Neutrophil (primary cell): Measurements from ENCODE around the gene INA.

ENCODE experiments used
- H3K27ac ChIP-seq: fragments of 200-600 bp; sonication (generic); 2 replicates; pipeline ENCODE4 v1.5.1; 2016; ENCODE audit warnings: mild to moderate bottlenecking, moderate library complexity
- H3K27me3 ChIP-seq: fragments of 200-600 bp; sonication (generic); 2 replicates; pipeline ENCODE4 v1.6.0; 2016; ENCODE audit warnings: mild to moderate bottlenecking
- H3K36me3 ChIP-seq: fragments of 200-600 bp; sonication (generic); 2 replicates; pipeline ENCODE4 v1.5.1; 2017
- H3K4me1 ChIP-seq, 2 experiments: fragments of 200-600 bp in 1 of 2; sonication (generic) in 1 of 2; 1 replicate in 1 of 2; 2 replicates in 1 of 2; pipeline versions ENCODE4 v1.5.1 to v1.6.1; 2013 to 2016; ENCODE audit warnings: low read depth in 1 of 2, low read length in 1 of 2, mild to moderate bottlenecking in 1 of 2, moderate library complexity in 1 of 2; ENCODE audit not compliant: control insufficient read depth in 1 of 2, insufficient read depth in 1 of 2
- H3K4me3 ChIP-seq, 2 experiments: fragments of 200-600 bp in 1 of 2; sonication (generic) in 1 of 2; 1 replicate in 1 of 2; 2 replicates in 1 of 2; pipeline ENCODE4 v1.5.1; 2013 to 2016; ENCODE audit warnings: low read depth in 1 of 2, low read length in 1 of 2, mild to moderate bottlenecking in 1 of 2, moderate library complexity in 1 of 2
- H3K9me3 ChIP-seq: fragments of 200-600 bp; sonication (generic); 2 replicates; pipeline ENCODE4 v1.5.1; 2016
- TF ChIP-seq, protein P1 (sequence below): fragments of 200-600 bp; sonication (generic); IDR thresholded peaks from 2 replicates; pipeline ENCODE4 v1.5.1; 2016; ENCODE audit warnings: antibody characterized with exemption

Gene INA

DNA sequence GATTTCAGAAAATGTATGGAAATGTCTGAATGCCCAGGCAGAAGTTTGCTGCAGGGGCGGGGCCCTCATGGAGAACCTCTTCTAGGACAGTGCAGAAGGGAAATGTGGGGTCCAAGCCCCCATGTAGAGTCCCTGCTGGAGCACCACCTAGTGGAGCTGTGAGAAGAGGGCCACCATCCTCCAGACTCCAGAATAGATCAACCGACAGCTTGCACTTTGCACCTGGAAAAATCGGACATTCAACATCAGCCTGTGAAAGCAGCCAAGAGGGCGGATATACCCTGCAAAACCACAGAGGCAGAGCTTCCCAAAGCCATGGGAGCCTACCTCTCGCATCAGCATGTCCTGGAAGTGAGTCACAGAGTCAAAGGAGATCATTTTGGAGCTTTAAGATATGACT lies 16.9 kb upstream of the INA start:
- H3K4me3 ChIP-seq: no peak overlapping the region
- H3K36me3 ChIP-seq: no peaks in the 10 kb centered on the region
- H3K4me1 ChIP-seq: no peaks in the 10 kb centered on the region
- H3K27ac ChIP-seq: no peak overlapping the region
- H3K9me3 ChIP-seq: no peaks in the 10 kb centered on the region
- peaks cover 30% of the 10 kb centered on the region for H3K27me3 ChIP-seq
- TF ChIP-seq, protein P1, sequence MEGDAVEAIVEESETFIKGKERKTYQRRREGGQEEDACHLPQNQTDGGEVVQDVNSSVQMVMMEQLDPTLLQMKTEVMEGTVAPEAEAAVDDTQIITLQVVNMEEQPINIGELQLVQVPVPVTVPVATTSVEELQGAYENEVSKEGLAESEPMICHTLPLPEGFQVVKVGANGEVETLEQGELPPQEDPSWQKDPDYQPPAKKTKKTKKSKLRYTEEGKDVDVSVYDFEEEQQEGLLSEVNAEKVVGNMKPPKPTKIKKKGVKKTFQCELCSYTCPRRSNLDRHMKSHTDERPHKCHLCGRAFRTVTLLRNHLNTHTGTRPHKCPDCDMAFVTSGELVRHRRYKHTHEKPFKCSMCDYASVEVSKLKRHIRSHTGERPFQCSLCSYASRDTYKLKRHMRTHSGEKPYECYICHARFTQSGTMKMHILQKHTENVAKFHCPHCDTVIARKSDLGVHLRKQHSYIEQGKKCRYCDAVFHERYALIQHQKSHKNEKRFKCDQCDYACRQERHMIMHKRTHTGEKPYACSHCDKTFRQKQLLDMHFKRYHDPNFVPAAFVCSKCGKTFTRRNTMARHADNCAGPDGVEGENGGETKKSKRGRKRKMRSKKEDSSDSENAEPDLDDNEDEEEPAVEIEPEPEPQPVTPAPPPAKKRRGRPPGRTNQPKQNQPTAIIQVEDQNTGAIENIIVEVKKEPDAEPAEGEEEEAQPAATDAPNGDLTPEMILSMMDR: no peak

DNA sequence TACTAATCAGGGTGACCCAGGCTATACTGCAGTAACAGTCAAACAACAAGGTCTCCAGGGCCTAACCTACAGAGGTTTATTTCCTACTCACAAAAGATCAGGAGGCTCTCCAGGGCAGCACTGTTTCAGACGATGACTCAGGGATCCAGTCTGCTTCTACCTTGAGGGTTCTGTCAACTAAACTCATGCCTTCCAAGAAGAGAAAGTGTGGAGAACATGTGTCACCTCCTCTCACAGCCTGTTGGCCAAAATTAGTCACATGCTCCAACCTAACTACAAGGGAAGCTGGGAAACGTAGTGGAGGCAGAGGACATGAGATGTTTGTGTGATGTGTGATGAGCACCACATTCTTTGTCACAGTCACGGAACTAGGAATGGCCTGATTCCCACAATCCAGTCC lies 14.7 kb upstream of the INA start:
- Histone ChIP-seq H3K4me1 (no peaks in the 10 kb centered on the region), H3K9me3 (no peaks in the 10 kb centered on the region), H3K36me3 (no peaks in the 10 kb centered on the region), H3K4me3 (no peak overlapping the region), H3K27ac (no peak overlapping the region), H3K27me3 (peaks cover 53% of the 10 kb centered on the region)
- TF ChIP-seq, protein P1: no peak

DNA sequence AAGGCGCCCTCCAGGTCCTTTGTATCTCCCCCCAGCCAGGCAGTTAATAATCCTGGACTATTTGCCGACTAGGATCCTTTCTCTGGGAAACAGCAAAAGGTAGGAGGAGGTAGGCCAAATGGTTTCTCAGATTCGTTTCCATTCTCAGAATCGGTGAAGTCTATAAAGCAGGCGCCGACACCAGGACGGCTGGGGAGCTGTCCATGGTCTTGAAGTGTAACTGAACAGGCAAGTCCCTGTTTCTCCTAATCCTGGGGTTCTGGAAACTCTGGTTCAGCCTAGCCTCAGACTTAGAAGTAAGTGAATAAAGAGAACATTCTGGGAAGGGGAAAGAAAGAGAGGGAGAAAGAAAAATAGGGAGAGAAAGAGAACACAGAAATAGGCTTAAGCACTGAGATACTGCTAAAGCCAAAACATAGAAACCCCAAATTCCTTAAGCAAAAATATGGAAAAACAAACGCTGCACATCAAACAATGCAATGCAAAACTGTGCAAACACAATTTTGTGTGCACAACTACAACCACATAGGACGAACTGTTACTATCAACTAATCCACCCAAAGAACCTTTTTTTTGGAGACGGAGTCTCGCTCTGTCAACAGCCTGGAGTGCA lies 11.1 kb upstream of the INA start:
- peaks cover 81% of the 10 kb centered on the region for H3K27me3 ChIP-seq
- H3K27ac ChIP-seq: no peak overlapping the region
- H3K4me3 ChIP-seq: no peak overlapping the region
- H3K36me3 ChIP-seq: no peaks in the 10 kb centered on the region
- TF ChIP-seq, protein P1: no peak
- no peaks in the 10 kb centered on the region for H3K4me1 ChIP-seq
- no peaks in the 10 kb centered on the region for H3K9me3 ChIP-seq

DNA sequence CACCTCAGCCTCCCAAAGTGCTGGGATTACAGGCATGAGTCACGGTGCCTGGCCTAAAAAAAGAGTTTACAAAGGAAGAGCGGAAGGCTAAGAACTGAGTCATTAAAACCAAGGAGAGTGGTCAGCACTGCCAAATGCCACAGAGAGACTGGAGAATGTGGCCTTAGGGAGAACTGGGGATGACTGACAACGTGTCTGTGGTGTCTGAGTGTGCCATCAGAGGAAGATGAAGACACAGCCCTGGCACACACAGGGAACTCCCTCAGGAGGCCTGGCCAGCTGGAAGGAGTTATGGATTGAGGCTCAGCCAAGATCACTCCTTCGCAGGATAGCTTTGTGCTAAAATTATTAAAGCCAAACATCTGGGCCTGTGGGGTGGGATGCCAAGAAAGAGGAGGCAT lies 3.9 kb upstream of the INA start:
- no peak overlapping the region for H3K4me3 ChIP-seq
- no peak overlapping the region for H3K27ac ChIP-seq

DNA sequence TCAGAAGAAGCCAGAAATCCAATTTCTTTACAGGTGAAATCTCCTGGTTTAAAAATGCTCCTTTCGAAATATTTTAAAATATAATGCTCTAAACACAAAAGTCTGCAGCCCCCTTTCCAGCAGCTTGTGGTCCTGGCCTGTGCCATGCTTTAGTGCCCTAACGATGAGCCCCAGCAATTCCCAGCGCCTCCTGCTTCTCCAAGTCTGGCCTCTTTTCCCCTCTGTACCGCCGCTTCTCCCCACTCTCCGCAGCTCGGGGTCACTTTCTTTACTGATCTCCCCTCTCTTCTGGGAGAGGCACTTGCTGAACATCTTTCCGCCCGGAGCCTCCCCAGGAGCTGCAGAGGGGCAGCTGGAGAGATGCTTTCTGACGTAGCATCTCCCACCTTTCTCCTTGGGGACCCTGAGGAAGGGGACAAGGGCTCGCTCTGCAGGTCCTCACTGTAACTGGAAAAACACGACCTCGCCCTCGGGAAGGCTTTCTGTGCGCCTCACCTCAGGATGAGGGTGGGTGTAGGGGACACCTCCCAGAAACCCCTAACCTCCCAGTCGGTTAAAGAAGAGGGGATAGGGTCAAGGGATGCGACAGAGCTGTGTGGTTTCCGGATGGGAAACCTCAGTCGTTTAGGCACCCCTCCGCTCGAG lies 565 bp upstream of the INA start:
- Histone ChIP-seq H3K27me3 (peaks cover 96% of the 10 kb centered on the region), H3K4me1 (peaks cover 0 to 7% of the 10 kb centered on the region in 2 experiments), H3K36me3 (no peaks in the 10 kb centered on the region), H3K9me3 (no peaks in the 10 kb centered on the region), H3K4me3 (no peak overlapping the region), H3K27ac (no peak overlapping the region)
- TF ChIP-seq, protein P1: no peak

More for the DNA sequence above, 3.9 kb upstream of the INA start:
- TF ChIP-seq, protein P1: no peak
- no peaks in the 10 kb centered on the region for H3K9me3 ChIP-seq
- peaks cover 88% of the 10 kb centered on the region for H3K27me3 ChIP-seq
- no peaks in the 10 kb centered on the region for H3K36me3 ChIP-seq
- peaks cover 0 to 7% of the 10 kb centered on the region in 2 experiments for H3K4me1 ChIP-seq
